Psoas muscle (tissue), 8 donors: ENCODE measurements around the gene PPAT. TPM values are rescaled to one million over a fixed set of nuclear protein-coding genes. Genes with fewer than 3 reads are reported as not detected.

Experiments used
- ATAC-seq, 4 donors: fragments of 200-7000 bp; cut with Tn5 transposase; one replicate each; pipeline ENCODE4 v1.9.1; 2020; ENCODE audit warnings: moderate library complexity in 3 of 4, mild to moderate bottlenecking in 2 of 4
- DNase-seq, 2 donors: peaks; one replicate each; pipeline ENCODE4 v3.0.0-alpha.2; 2020
- H3K27ac ChIP-seq: fragments of 200-600 bp; one replicate; pipeline ENCODE4 v1.8.0; 2022
- H3K27me3 ChIP-seq, 3 donors: fragments of 200-600 bp in 1 of 3; one replicate each; pipeline versions ENCODE4 v1.6.1 to v1.8.0; 2013 to 2022; ENCODE audit warnings: low read length in 2 of 3, mild to moderate bottlenecking in 2 of 3, moderate library complexity in 1 of 3; ENCODE audit not compliant: insufficient read depth in 3 of 3
- H3K36me3 ChIP-seq, 2 donors: fragments of 200-600 bp in 1 of 2; one replicate each; pipeline versions ENCODE4 v1.6.1 to v1.8.0; 2013 to 2022; ENCODE audit warnings: low read depth in 1 of 2, mild to moderate bottlenecking in 1 of 2, moderate library complexity in 1 of 2; ENCODE audit not compliant: insufficient read depth in 1 of 2
- H3K4me1 ChIP-seq: fragments of 200-600 bp; one replicate; pipeline ENCODE4 v1.8.0; 2022
- H3K4me3 ChIP-seq: fragments of 200-600 bp; one replicate; pipeline ENCODE4 v1.8.0; 2022; ENCODE audit warnings: mild to moderate bottlenecking
- H3K9me3 ChIP-seq: fragments of 200-600 bp; one replicate; pipeline ENCODE4 v1.8.0; 2022
- CTCF ChIP-seq: fragments of 200-600 bp; IDR thresholded peaks from one replicate; pipeline ENCODE4 v1.8.0; 2022; ENCODE audit warnings: antibody characterized with exemption
- WGBS, 3 donors: extraction: QIAGEN DNeasy Blood & Tissue Kit; methylation state at CpG; one replicate each; pipeline versions ENCODE4 v1.1.6 to v1.1.7; 2013; 5-methylcytosine and 5-hydroxymethylcytosine counted together
- intact Hi-C, 2 donors: fragments of 100-400 bp; cut with DNase I; formaldehyde crosslinking; loops; one replicate each; pipeline versions ENCODE4 v1.11.0 to v1.14.2; 2022
- polyA plus RNA-seq, 3 donors: library from polyadenylated mRNA; stranded (reverse); fragments of 200-250 nt; gene quantifications; one replicate each; pipeline ENCODE4 v1.2.3, GENCODE V29; 2013
- total RNA-seq, 4 donors: library from RNA; stranded (reverse); fragmentation: NEBNext Ultra II Directional in 2 of 4; extraction: Animal tissue kit (Norgen Biotek cat#: 25700) in 2 of 4; gene quantifications; one replicate each; pipeline versions ENCODE4 v1.2.1 to v1.2.4, GENCODE V29; 2021 to 2023
- donor health status: healthy with polysubstance abuse.
- donor health status: DM: no; HTN: no; CAD: no; lungs with moderate emphysema.
- donor health status: Bipolar disorder and iron deficiency.
- donor health status: healthy.
- donor health status: DM: yes; HTN: yes; CAD: no.
- donor health status: DM: no; HTN: no; CAD: no.
- donor health status: DM: no; HTN: no; CAD: no.
- donor health status: DM: yes; HTN: yes; CAD: no.

PPAT gene
- total and polyA plus RNA-seq, 7 donors, result 1.8 to 8.1 (median 5.8) TPM

- no peak overlapping the region for H3K27ac ChIP-seq
- no peak for ATAC-seq
- H3K4me1 ChIP-seq, result peaks cover 4% of the 10 kb centered on the region
- no peak overlapping the region for H3K4me3 ChIP-seq
- 99 to 100% (median 100%) methylated on average over 2 of the region's 2 CpGs for WGBS, 3 donors
- H3K36me3 ChIP-seq, result no peaks in the 10 kb centered on the region
- no peak for TF ChIP-seq CTCF
- H3K9me3 ChIP-seq, result no peaks in the 10 kb centered on the region
- H3K27me3 ChIP-seq, result no peaks in the 10 kb centered on the region
- no peak for DNase-seq
- intact Hi-C loops, result no loop called here
These were observed 5.2 kb downstream of the PPAT start for GRCh38 chr4:56430203-56430602.

DNA sequence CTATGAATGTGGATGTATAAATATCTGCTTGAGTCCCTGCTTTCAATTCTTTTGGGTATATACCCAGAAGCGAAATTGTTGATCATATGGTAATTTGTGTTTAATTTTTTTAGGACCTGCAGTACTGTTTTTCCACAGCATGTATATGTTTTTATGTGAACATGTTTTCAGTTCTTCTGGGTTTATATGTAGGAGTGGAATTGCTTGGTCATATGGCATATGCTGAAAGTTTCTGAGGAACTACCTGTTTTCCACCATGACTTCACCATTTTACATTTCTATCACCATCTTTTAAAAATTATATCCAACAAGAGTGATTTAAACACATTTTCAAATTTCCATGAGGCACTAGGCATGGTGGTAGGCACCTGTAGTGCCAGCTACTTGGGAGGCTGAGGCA is 8.2 kb downstream of the PPAT start:
- 93 to 98% (median 97%) methylated on average over 1 of the region's 1 CpG for WGBS, 3 donors
- no peaks in the 10 kb centered on the region for H3K4me1 ChIP-seq
- DNase-seq (no peak), ATAC-seq (no peak)
- H3K36me3 ChIP-seq, result no peaks in the 10 kb centered on the region
- H3K27ac ChIP-seq, result no peak overlapping the region
- no peaks in the 10 kb centered on the region for H3K9me3 ChIP-seq
- H3K4me3 ChIP-seq, result no peak overlapping the region
- no peak for TF ChIP-seq CTCF
- H3K27me3 ChIP-seq, result no peaks in the 10 kb centered on the region
- intact Hi-C loops, result loop anchor here (10.0 kb wide), 2 partner anchors 378 to 408 kb away; no protein-coding TSS in a partner anchor

DNA sequence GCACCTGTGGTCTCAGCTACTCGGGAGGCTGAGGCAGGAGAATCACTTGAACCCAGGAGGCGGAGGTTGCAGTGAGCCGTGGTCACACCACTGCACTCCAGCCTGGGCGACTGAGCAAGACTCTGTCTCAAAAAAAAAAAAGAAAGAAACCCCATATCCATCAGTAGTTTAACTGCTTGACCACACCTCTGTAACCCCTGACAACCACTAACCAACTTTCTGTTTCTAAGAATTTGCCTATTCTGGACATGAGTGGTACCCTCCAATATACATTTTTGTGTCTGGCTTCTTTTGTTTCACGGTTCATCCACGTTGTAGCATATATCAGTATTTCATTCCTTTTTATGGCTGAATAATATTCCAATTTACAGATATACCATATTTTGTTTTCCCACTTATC is 9.1 kb downstream of the PPAT start:
- intact Hi-C loops, result loop anchor here (10.0 kb wide), 2 partner anchors 379 to 409 kb away; no protein-coding TSS in a partner anchor
- DNase-seq (no peak), ATAC-seq (no peak)
- no peaks in the 10 kb centered on the region for H3K27me3 ChIP-seq
- WGBS, 3 donors, result 96% methylated on average over 6 of the region's 6 CpGs
- H3K36me3 ChIP-seq, result no peaks in the 10 kb centered on the region
- H3K27ac ChIP-seq, result no peak overlapping the region
- H3K4me1 ChIP-seq, result no peaks in the 10 kb centered on the region
- no peaks in the 10 kb centered on the region for H3K9me3 ChIP-seq
- H3K4me3 ChIP-seq, result no peak overlapping the region
- no peak for TF ChIP-seq CTCF

DNA sequence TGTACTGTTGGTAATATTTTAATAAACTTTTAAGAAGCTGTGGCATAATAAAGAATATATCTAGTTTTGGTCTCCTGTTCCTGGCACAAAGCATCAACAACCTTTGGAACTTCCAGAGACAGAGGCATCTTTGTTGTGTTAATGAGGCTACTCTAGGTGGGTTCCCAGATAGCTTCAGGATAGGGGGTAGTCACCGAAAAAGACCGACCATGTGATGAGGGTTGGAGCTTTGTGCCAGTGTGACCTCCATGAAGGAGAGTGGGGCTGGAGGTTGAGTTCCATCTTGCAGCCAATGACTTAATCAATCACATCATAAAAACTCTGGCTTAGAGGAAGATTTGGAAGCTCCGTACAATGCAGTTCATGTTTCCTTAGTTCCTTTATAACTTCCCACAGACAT is 9.9 kb downstream of the PPAT start:
- WGBS, 3 donors, result 88% methylated on average over 3 of the region's 3 CpGs
- intact Hi-C loops, result loop anchor here (2.0 to 10.0 kb wide), 3 partner anchors 379 to 411 kb away; no protein-coding TSS in a partner anchor
- no peak for ATAC-seq
- Histone ChIP-seq H3K27me3 (no peaks in the 10 kb centered on the region), H3K4me3 (no peak overlapping the region), H3K4me1 (no peaks in the 10 kb centered on the region), H3K9me3 (no peaks in the 10 kb centered on the region), H3K27ac (no peak overlapping the region), H3K36me3 (no peaks in the 10 kb centered on the region)
- TF ChIP-seq CTCF, result no peak
- DNase-seq, result no peak
